Raji (cell line): ENCODE results near the gene TMEM271.

Experiments
- POLR2A ChIP-seq: IDR thresholded peaks from 2 replicates; pipeline ENCODE4 v1.6.1; 2011; ENCODE audit warnings: low read depth, low read length, control low read depth; ENCODE audit not compliant: insufficient read depth

Gene TMEM271

DNA sequence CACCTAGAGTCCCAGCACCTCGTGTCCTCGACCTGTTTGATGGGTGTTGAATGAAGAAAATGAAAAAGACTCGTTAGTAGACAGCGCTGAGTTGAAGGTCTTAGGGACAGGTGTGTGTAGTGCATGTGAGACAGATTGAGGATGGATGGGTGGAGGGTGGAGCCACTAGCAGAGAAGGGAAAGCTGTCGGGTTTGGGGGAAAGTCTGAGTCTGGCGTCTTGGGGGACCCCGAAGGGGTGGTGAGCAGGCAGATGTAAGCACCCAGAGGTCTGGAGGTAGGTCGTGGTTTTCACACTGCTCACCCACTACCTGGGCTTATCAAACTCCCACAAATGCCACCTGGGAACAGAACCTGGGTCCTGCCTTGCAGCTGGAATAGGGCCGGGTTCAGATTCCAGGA is 16.0 kb downstream of the TMEM271 start:
- TF ChIP-seq POLR2A: no peak

DNA sequence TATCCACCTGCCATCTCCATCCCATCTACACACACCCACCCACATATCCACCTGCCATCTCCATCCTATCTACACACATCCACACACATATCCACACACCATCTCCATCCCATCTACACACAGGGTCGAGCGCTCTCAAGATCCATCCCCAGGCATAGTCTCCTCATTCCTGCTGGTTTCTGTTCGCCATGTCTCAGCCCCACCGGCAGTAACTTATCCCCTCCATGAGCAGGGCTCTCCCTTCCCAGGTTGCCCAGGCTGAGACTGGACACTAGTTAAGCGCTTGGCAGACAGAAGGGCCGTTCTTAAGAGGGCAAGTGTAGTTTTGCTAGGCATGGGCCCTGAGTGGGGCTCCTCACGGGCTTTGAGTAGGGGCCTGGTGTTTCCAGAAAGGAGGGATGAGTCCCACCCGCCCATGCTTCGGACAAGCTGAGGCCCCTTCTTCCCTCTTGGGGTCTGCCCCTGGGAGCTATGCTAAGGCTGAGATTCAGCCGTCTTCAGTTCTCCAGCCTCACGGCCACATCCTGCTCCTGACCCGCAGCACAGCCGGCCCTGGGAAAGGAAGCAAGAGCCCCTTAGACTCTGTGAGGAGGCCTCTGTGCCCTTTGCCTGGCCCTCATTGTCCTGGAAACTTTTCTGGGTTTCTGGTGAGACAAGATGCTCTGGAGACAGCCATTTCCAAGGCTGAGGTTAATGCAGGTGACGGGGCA is 20.4 kb downstream of the TMEM271 start:
- no peak for TF ChIP-seq POLR2A

- TF ChIP-seq POLR2A: no peak
These were observed 24.1 kb downstream of the TMEM271 start for GRCh38 chr4:552019-552418.

- TF ChIP-seq POLR2A: no peak
These were observed 27.1 kb downstream of the TMEM271 start for GRCh38 chr4:548976-549375.

GRCh38 chr4:545612-546011 is 30.5 kb downstream of the TMEM271 start:
- no peak for TF ChIP-seq POLR2A

- no peak for TF ChIP-seq POLR2A
These were observed 31.5 kb downstream of the TMEM271 start for GRCh38 chr4:544386-545105.

DNA sequence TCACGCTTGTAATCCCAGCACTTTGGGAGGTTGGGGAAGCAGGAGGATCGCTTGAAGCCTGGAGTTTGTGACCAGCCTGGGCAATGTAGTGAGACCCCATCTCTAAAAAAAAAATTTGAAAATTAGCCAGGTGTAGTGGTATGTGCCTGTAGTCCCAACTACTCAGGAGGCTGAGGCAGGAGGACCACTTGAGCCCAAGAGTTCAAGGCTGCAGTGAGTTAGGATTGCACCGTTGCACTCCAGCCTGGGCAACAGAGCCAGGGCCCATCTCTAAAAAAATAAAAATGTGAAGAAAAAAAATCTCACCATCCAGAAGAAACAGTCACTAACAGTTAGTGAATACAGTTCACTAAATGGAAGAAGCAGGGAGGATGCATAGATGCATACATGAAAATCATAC is 34.8 kb downstream of the TMEM271 start:
- TF ChIP-seq POLR2A: no peak

DNA sequence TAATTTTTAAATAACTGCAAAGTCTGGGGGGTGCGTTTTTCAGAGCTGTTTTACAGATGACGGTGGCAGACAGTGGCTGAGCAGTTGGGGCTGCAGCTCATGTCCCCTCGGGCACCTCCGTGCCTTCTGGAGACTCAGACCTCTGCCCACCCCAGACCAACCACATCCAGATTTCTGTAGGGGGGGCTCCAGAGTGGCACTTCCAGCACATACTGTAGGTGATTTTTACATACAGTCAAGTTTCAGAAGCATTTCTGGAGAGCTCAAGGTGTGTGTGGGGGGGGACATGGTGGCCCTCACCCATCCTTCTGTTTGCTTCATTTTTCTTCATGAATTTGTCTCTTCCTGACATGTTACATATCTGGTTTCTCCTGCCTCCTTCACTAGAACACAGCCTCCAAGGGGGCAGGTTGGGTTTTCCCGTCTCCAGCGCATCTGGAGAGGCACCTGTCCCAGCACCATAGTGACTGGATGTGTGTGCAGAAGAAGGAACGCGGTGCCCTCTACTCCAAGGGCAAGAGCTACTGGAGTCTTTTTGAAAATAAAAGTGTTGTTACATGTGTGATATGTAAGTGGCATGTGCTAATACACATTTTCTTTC is 37.5 kb downstream of the TMEM271 start:
- TF ChIP-seq POLR2A: no peak

- TF ChIP-seq POLR2A: no peak
These were observed 38.4 kb downstream of the TMEM271 start for GRCh38 chr4:537436-538264.

GRCh38 chr4:536351-536972 is 39.6 kb downstream of the TMEM271 start:
- TF ChIP-seq POLR2A: no peak

GRCh38 chr4:535924-536281 is 40.2 kb downstream of the TMEM271 start:
- TF ChIP-seq POLR2A: no peak

- no peak for TF ChIP-seq POLR2A
These were observed 40.7 kb downstream of the TMEM271 start for GRCh38 chr4:535181-535923.

- TF ChIP-seq POLR2A: no peak
These were observed 41.4 kb downstream of the TMEM271 start for GRCh38 chr4:534576-535151.

DNA sequence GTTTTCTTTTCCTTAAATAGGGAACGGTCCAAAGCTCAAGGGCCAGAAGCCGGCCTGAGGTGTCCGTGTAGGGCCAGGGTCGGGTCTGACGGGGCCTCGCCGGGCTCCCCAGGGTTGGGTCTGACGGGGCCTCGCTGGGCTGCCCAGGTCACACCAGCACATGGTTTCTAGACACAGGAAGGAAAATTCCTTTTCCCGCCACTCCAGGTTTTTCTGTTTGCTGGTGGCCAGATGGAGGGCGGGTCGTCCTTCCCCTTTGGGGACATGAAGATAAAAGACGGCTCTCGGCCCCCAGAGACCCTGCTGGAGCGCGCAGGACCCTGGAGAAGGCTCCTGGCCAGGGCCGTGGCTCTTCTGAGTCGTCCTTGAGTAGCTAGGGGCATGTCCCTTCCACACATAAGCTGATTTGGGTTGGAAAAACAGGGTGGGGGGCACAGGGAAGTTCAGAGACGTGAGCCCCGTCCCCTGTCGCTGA is 42.0 kb downstream of the TMEM271 start:
- no peak for TF ChIP-seq POLR2A

DNA sequence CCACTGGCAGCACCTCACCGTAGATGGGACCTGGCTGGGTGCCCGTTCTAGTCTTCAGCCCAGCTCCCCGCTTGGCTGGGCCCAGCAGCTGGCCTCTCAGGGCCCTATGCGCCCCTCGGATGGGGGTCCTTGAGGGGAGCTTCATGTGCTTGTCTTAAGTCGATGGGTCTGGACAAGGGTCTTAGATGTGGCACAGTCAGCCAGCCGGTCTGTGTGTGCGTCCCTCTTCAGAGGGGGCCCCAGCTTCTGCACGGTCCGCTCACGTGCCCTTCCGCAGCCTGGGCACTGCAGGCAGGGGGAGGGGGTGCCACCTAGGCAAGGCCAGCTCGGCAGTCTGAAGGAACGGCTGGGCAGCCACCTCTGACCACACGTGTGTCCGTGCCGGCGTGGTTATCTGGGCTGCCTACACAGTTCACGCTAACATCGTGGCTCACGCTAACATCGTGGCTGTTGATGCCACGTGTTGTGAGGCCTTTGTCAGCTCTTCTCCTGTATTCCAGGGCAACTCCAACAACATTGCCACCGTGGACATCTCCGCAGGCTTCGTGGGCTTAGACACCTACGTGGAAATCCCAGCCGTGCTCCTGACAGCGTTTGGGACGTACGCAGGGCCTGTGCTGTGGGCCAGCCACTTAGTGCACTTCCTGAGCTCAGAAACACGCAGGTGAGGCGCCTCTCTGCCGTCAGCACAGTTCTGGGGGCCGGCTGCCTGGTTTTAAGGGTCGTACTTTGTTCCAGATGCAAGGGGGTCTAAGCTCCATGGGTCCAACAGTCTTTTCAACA is 42.6 kb downstream of the TMEM271 start:
- no peak for TF ChIP-seq POLR2A
